T-cell (primary cell): Measurements from ENCODE around the gene VKORC1L1. TPM values are rescaled to one million over a fixed set of nuclear protein-coding genes. Genes with fewer than 3 reads are reported as not detected.

Experiments used
- ATAC-seq, 4 experiments: fragments of 200-7000 bp in 3 of 4; fragments of 150-1000 bp in 1 of 4; cut with Tn5 transposase; replicated peaks in 1 of 4; 1 replicate in 3 of 4; 2 replicates in 1 of 4; pipeline ENCODE4 v1.10.0; 2021; ENCODE audit warnings: moderate library complexity in 3 of 4, mild to moderate bottlenecking in 2 of 4, moderate number of reproducible peaks in 1 of 4
- CTCF ChIA-PET, 2 donors: fragments of 300-600 bp; sonication (Branson Sonifier 250); formaldehyde crosslinking; loops; one replicate each; lab custom pipeline; 2022; ENCODE audit warnings: antibody characterized with exemption in 2 of 2; lab: Charles Lee
- POLR2A ChIA-PET, 2 donors: fragments of 300-600 bp; sonication (Branson Sonifier 250); formaldehyde crosslinking; loops; one replicate each; lab custom pipeline; 2022; ENCODE audit warnings: antibody characterized with exemption in 2 of 2; lab: Charles Lee
- DNase-seq, 35 experiments: peaks; one replicate each; pipeline versions ENCODE4 v3.0.0 to v3.0.0-alpha.2; 2013 to 2023
- H3K27ac ChIP-seq: one replicate; pipeline ENCODE4 v1.5.1; 2013; ENCODE audit warnings: low read length
- H3K27me3 ChIP-seq, 2 experiments: replicated peaks in 1 of 2; 1 replicate in 1 of 2; 2 replicates in 1 of 2; pipeline versions ENCODE4 v1.6.1 to v1.7.0; 2013; ENCODE audit warnings: low read length in 1 of 2, mixed read lengths in 1 of 2; ENCODE audit not compliant: control insufficient read depth in 2 of 2, insufficient read depth in 2 of 2; ENCODE audit errors: extremely low read depth in 1 of 2
- H3K36me3 ChIP-seq, 2 donors: 1 replicate in 1 of 2; 2 replicates in 1 of 2; pipeline versions ENCODE4 v1.6.1 to v1.7.0; 2013; ENCODE audit warnings: low read length in 1 of 2; ENCODE audit not compliant: control insufficient read depth in 2 of 2, insufficient read depth in 1 of 2; ENCODE audit errors: extremely low read depth in 1 of 2
- H3K4me1 ChIP-seq, 2 experiments: 1 replicate in 1 of 2; 2 replicates in 1 of 2; pipeline versions ENCODE4 v1.6.1 to v1.7.0; 2013; ENCODE audit warnings: low read length in 2 of 2, mixed read lengths in 1 of 2; ENCODE audit not compliant: insufficient read depth in 2 of 2, control insufficient read depth in 1 of 2; ENCODE audit errors: extremely low read depth in 1 of 2
- H3K4me3 ChIP-seq, 2 donors: 1 replicate in 1 of 2; 2 replicates in 1 of 2; pipeline versions ENCODE4 v1.5.1 to v1.7.0; 2013; ENCODE audit warnings: mild to moderate bottlenecking in 2 of 2, low read length in 1 of 2, moderate library complexity in 1 of 2; ENCODE audit not compliant: control insufficient read depth in 1 of 2; ENCODE audit errors: extremely low read depth in 1 of 2
- H3K9me3 ChIP-seq: 2 replicates; pipeline ENCODE4 v1.7.0; 2013
- H3K27ac Mint-ChIP-seq, 2 donors: one replicate each; pipeline ENCODE4 v1.8.0; 2020 to 2021; ENCODE audit warnings: mild to moderate bottlenecking in 2 of 2, mixed read lengths in 2 of 2
- H3K27me3 Mint-ChIP-seq, 2 donors: one replicate each; pipeline ENCODE4 v1.8.0; 2021 to 2022; ENCODE audit warnings: mixed read lengths in 2 of 2
- H3K36me3 Mint-ChIP-seq: one replicate; pipeline ENCODE4 v1.8.0; 2021; ENCODE audit warnings: mixed read lengths
- H3K4me1 Mint-ChIP-seq, 3 donors: one replicate each; pipeline ENCODE4 v1.8.0; 2020 to 2022; ENCODE audit warnings: mixed read lengths in 3 of 3, mild to moderate bottlenecking in 1 of 3
- H3K4me3 Mint-ChIP-seq, 3 donors: one replicate each; pipeline ENCODE4 v1.8.0; 2020 to 2022; ENCODE audit warnings: mild to moderate bottlenecking in 3 of 3, mixed read lengths in 3 of 3, moderate library complexity in 3 of 3
- H3K9me3 Mint-ChIP-seq, 3 donors: one replicate each; pipeline ENCODE4 v1.8.0; 2020 to 2022; ENCODE audit warnings: mixed read lengths in 3 of 3
- WGBS: methylation state at CpG from one replicate; pipeline ENCODE4 v1.1.5; 2013; ENCODE audit warnings: missing lambda C conversion rate; ENCODE audit not compliant: insufficient coverage; 5-methylcytosine and 5-hydroxymethylcytosine counted together
- total RNA-seq, 35 experiments: library from RNA in 6 of 35; stranded (reverse) in 6 of 35; fragments of 120-200 nt in 1 of 35; gene quantifications; one replicate each; pipeline versions ENCODE4 v1.2.1 to v1.2.4 and lab custom pipeline; 2013 to 2026

The VKORC1L1 gene
- total RNA-seq, 5 donors from 2014 or later (not counting 1 experiment from before 2014, with no cell fraction given) = 3.8 to 13.2 (median 10.8) TPM

- H3K4me3 ChIP-seq = no peak overlapping the region
- no peaks in the 10 kb centered on the region for H3K9me3 Mint-ChIP-seq
- no peak overlapping the region for H3K27ac ChIP-seq
- no peaks in the 10 kb centered on the region for H3K4me1 ChIP-seq
- H3K36me3 Mint-ChIP-seq = peaks cover 44% of the 10 kb centered on the region
- no peak for ATAC-seq
- no peaks in the 10 kb centered on the region for H3K9me3 ChIP-seq
- no peaks in the 10 kb centered on the region for H3K4me1 Mint-ChIP-seq
- H3K27me3 Mint-ChIP-seq = no peaks in the 10 kb centered on the region
- no peak overlapping the region for H3K4me3 Mint-ChIP-seq
- peaks cover 46 to 89% of the 10 kb centered on the region in 2 donors for H3K36me3 ChIP-seq
- no peaks in the 10 kb centered on the region for H3K27me3 ChIP-seq
- no peak overlapping the region for H3K27ac Mint-ChIP-seq
- ChIA-PET POLR2A (no interaction called here), CTCF (interaction anchor here in 1 of 2 donors (0.7 kb wide), 1 partner anchor 12 kb away, joined by 3 read pairs; no protein-coding TSS in a partner anchor)
- DNase-seq = no peak
- 98% methylated on average over 17 of the region's 26 CpGs for WGBS
Measured at GRCh38 chr7:65968256-65969185, 95.6 kb downstream of the VKORC1L1 start.

- ChIA-PET POLR2A (interaction anchor here in 1 of 2 donors (0.7 kb wide), 1 partner anchor 13 kb away, joined by 11 read pairs; no protein-coding TSS in a partner anchor), CTCF (no interaction called here)
- Mint-ChIP-seq H3K36me3 (peaks cover 44% of the 10 kb centered on the region), H3K4me3 (no peak overlapping the region), H3K9me3 (no peaks in the 10 kb centered on the region), H3K27ac (no peak overlapping the region), H3K4me1 (no peaks in the 10 kb centered on the region), H3K27me3 (no peaks in the 10 kb centered on the region)
- Histone ChIP-seq H3K4me3 (no peak overlapping the region), H3K27me3 (no peaks in the 10 kb centered on the region), H3K27ac (no peak overlapping the region), H3K36me3 (peaks cover 46 to 85% of the 10 kb centered on the region in 2 donors), H3K9me3 (no peaks in the 10 kb centered on the region), H3K4me1 (no peaks in the 10 kb centered on the region)
- no peak for DNase-seq
- ATAC-seq = no peak
- WGBS = 89% methylated on average over 8 of the region's 8 CpGs
Measured at GRCh38 chr7:65971021-65971420, 98.1 kb downstream of the VKORC1L1 start.

GRCh38 chr7:65972976-65973375 lies 100.1 kb downstream of the VKORC1L1 start:
- Histone ChIP-seq H3K4me3 (no peak overlapping the region), H3K9me3 (no peaks in the 10 kb centered on the region), H3K27me3 (no peaks in the 10 kb centered on the region), H3K27ac (no peak overlapping the region), H3K36me3 (peaks cover 40 to 72% of the 10 kb centered on the region in 2 donors), H3K4me1 (no peaks in the 10 kb centered on the region)
- H3K36me3 Mint-ChIP-seq = peaks cover 28% of the 10 kb centered on the region
- no peak for ATAC-seq
- no peak overlapping the region for H3K4me3 Mint-ChIP-seq
- no peak overlapping the region for H3K27ac Mint-ChIP-seq
- ChIA-PET POLR2A (interaction anchor here in 1 of 2 donors (0.7 kb wide), 1 partner anchor 11 kb away, joined by 4 read pairs; no protein-coding TSS in a partner anchor), CTCF (no interaction called here)
- DNase-seq = no peak
- H3K4me1 Mint-ChIP-seq = no peaks in the 10 kb centered on the region
- H3K27me3 Mint-ChIP-seq = no peaks in the 10 kb centered on the region
- 96% methylated on average over 10 of the region's 13 CpGs for WGBS
- no peaks in the 10 kb centered on the region for H3K9me3 Mint-ChIP-seq

- 99% methylated on average over 16 of the region's 29 CpGs for WGBS
- Mint-ChIP-seq H3K4me3 (no peak overlapping the region), H3K36me3 (peaks cover 28% of the 10 kb centered on the region), H3K9me3 (no peaks in the 10 kb centered on the region), H3K4me1 (peaks cover 0 to 3% (median 0%) of the 10 kb centered on the region in 3 donors), H3K27me3 (no peaks in the 10 kb centered on the region), H3K27ac (no peak overlapping the region)
- CTCF ChIA-PET = no interaction called here
- Histone ChIP-seq H3K4me1 (no peaks in the 10 kb centered on the region), H3K27me3 (no peaks in the 10 kb centered on the region), H3K9me3 (no peaks in the 10 kb centered on the region), H3K36me3 (peaks cover 29 to 62% of the 10 kb centered on the region in 2 donors), H3K27ac (no peak overlapping the region), H3K4me3 (no peak overlapping the region)
- ATAC-seq = no peak
- POLR2A ChIA-PET = no interaction called here
- no peak for DNase-seq
Measured at GRCh38 chr7:65974191-65974801, 101.4 kb downstream of the VKORC1L1 start.

GRCh38 chr7:65974876-65975275 lies 102.0 kb downstream of the VKORC1L1 start:
- ATAC-seq (no peak), DNase-seq (no peak)
- Histone ChIP-seq H3K9me3 (no peaks in the 10 kb centered on the region), H3K4me3 (no peak overlapping the region), H3K27me3 (no peaks in the 10 kb centered on the region), H3K4me1 (no peaks in the 10 kb centered on the region), H3K27ac (no peak overlapping the region), H3K36me3 (peaks cover 26 to 63% of the 10 kb centered on the region in 2 donors)
- WGBS = 91% methylated on average over 9 of the region's 9 CpGs
- ChIA-PET POLR2A (no interaction called here), CTCF (no interaction called here)
- Mint-ChIP-seq H3K27ac (no peak overlapping the region), H3K27me3 (no peaks in the 10 kb centered on the region), H3K4me3 (no peak overlapping the region), H3K9me3 (no peaks in the 10 kb centered on the region), H3K4me1 (peaks cover 0 to 7% (median 4%) of the 10 kb centered on the region in 3 donors), H3K36me3 (peaks cover 23% of the 10 kb centered on the region)

- Histone ChIP-seq H3K27me3 (no peaks in the 10 kb centered on the region), H3K9me3 (no peaks in the 10 kb centered on the region), H3K36me3 (peaks cover 21 to 54% of the 10 kb centered on the region in 2 donors), H3K4me1 (peaks cover 6 to 9% of the 10 kb centered on the region in 2 experiments), H3K4me3 (no peak overlapping the region), H3K27ac (no peak overlapping the region)
- no peak overlapping the region for H3K4me3 Mint-ChIP-seq
- WGBS = 95% methylated on average over 7 of the region's 11 CpGs
- DNase-seq = no peak
- POLR2A ChIA-PET = no interaction called here
- no peak overlapping the region for H3K27ac Mint-ChIP-seq
- CTCF ChIA-PET = interaction anchor here in 1 of 2 donors (0.6 kb wide), 1 partner anchor 18 kb away, joined by 3 read pairs; no protein-coding TSS in a partner anchor
- peaks cover 8 to 16% (median 12%) of the 10 kb centered on the region in 3 donors for H3K4me1 Mint-ChIP-seq
- H3K27me3 Mint-ChIP-seq = no peaks in the 10 kb centered on the region
- no peak for ATAC-seq
- H3K36me3 Mint-ChIP-seq = peaks cover 19% of the 10 kb centered on the region
- no peaks in the 10 kb centered on the region for H3K9me3 Mint-ChIP-seq
Measured at GRCh38 chr7:65975814-65976445, 103.1 kb downstream of the VKORC1L1 start.
